Endothelial cell of umbilical vein (primary cell): Measurements from ENCODE around the gene ZNF425. TPM values are rescaled to one million over a fixed set of nuclear protein-coding genes. Genes with fewer than 3 reads are reported as not detected.

ENCODE experiments used
- BruUV-seq: library from RNA; stranded (reverse); fragments of 400-500 nt; replicated peaks from 2 replicates; lab custom pipeline; 2021; lab: Mats Ljungman, UMichigan
- CTCF ChIA-PET: fragments of 300-600, 350-600 bp; sonication (Branson Sonifier 250); formaldehyde crosslinking; loops from one replicate; lab custom pipeline; 2021; ENCODE audit warnings: antibody characterized with exemption, inconsistent platforms; lab: Charles Lee
- POLR2A ChIA-PET: fragments of 300-600, 350-600 bp; sonication (Branson Sonifier 250); formaldehyde crosslinking; loops from one replicate; lab custom pipeline; 2021; ENCODE audit warnings: antibody characterized with exemption, inconsistent platforms; lab: Charles Lee
- DNase-seq: peaks from one replicate; pipeline ENCODE4 v3.0.0-alpha.2; 2011; ENCODE audit warnings: low read depth, low spot score
- FAIRE-seq: peaks from 2 replicates; lab custom pipeline; 2011; peaks lifted over from hg19 to GRCh38; lab: Jason Lieb, UNC
- H2AFZ ChIP-seq: 2 replicates; pipeline ENCODE4 v1.6.0; 2012; ENCODE audit warnings: low read depth, low read length, control low read depth, inconsistent platforms
- H3K27ac ChIP-seq: 2 replicates; pipeline ENCODE4 v1.5.1; 2011; ENCODE audit warnings: low read depth, mild to moderate bottlenecking, control low read depth, low read length, moderate library complexity; ENCODE audit not compliant: insufficient read depth
- H3K27me3 ChIP-seq, 2 experiments: 2 replicates each; pipeline versions ENCODE4 v1.6.0 to v1.6.1; 2011; ENCODE audit warnings: low read length in 2 of 2, mixed read lengths in 1 of 2; ENCODE audit not compliant: control insufficient read depth in 2 of 2, insufficient read depth in 2 of 2
- H3K36me3 ChIP-seq, 2 experiments: 2 replicates in 1 of 2; 3 replicates in 1 of 2; pipeline ENCODE4 v1.5.1; 2011; ENCODE audit warnings: low read length in 2 of 2, mild to moderate bottlenecking in 1 of 2, moderate library complexity in 1 of 2; ENCODE audit not compliant: control insufficient read depth in 2 of 2, insufficient read depth in 2 of 2; ENCODE audit errors: extremely low read depth in 1 of 2
- H3K4me1 ChIP-seq: 3 replicates; pipeline ENCODE4 v1.5.1; 2011; ENCODE audit warnings: mild to moderate bottlenecking, low read length; ENCODE audit not compliant: control insufficient read depth, insufficient read depth; ENCODE audit errors: extremely low read depth
- H3K4me2 ChIP-seq: 2 replicates; pipeline ENCODE4 v1.6.1; 2011; ENCODE audit warnings: low read length, control low read depth, mixed read lengths; ENCODE audit not compliant: insufficient read depth
- H3K4me3 ChIP-seq, 3 experiments: fragments of 200-600 bp in 1 of 3; sonication (generic), shearing (Covaris generic) in 1 of 3; replicated peaks in 1 of 3; 2 replicates each; pipeline ENCODE4 v1.5.1; 2011 to 2016; ENCODE audit warnings: control low read depth in 3 of 3, low read length in 3 of 3, mild to moderate bottlenecking in 2 of 3, inconsistent platforms in 1 of 3, low read depth in 1 of 3, moderate library complexity in 1 of 3; ENCODE audit not compliant: insufficient read depth in 1 of 3
- H3K79me2 ChIP-seq: 2 replicates; pipeline ENCODE4 v1.6.0; 2012; ENCODE audit warnings: low read length, inconsistent platforms; ENCODE audit not compliant: control insufficient read depth, insufficient read depth
- H3K9ac ChIP-seq: replicated peaks from 2 replicates; pipeline ENCODE3; 2011; ENCODE audit warnings: low read length, control low read depth; ENCODE audit not compliant: insufficient read depth; ENCODE audit errors: extremely low read depth
- H3K9me1 ChIP-seq: replicated peaks from 3 replicates; pipeline ENCODE4 v1.6.0; 2011; ENCODE audit warnings: mild to moderate bottlenecking, low read length; ENCODE audit not compliant: control insufficient read depth, insufficient read depth; ENCODE audit errors: extremely low read depth
- H3K9me3 ChIP-seq: replicated peaks from 2 replicates; pipeline ENCODE4 v1.5.1; 2012; ENCODE audit warnings: low read length, inconsistent platforms; ENCODE audit not compliant: control insufficient read depth, insufficient read depth
- H4K20me1 ChIP-seq: replicated peaks from 2 replicates; pipeline ENCODE3; 2011; ENCODE audit warnings: mild to moderate bottlenecking, low read length; ENCODE audit not compliant: control insufficient read depth, insufficient read depth; ENCODE audit errors: extremely low read depth
- EZH2 ChIP-seq: IDR thresholded peaks from 2 replicates; pipeline ENCODE4 v1.6.1; 2012; ENCODE audit warnings: borderline replicate concordance, low read depth, mild to moderate bottlenecking, moderate library complexity, low read length, inconsistent platforms; ENCODE audit not compliant: severe bottlenecking
- FOS ChIP-seq: IDR thresholded peaks from 2 replicates; pipeline ENCODE4 v1.6.1; 2011; ENCODE audit warnings: mild to moderate bottlenecking, low read length, moderate library complexity, borderline replicate concordance; ENCODE audit not compliant: insufficient read depth
- GATA2 ChIP-seq: IDR thresholded peaks from 2 replicates; pipeline ENCODE4 v1.7.0; 2011; ENCODE audit warnings: low read depth, mild to moderate bottlenecking, moderate library complexity, mixed read lengths, low read length; ENCODE audit not compliant: insufficient read length, insufficient read depth
- JUN ChIP-seq: IDR thresholded peaks from 2 replicates; pipeline ENCODE4 v1.6.1; 2011; ENCODE audit warnings: borderline replicate concordance, low read depth; ENCODE audit not compliant: insufficient read length, insufficient read depth
- MAX ChIP-seq: IDR thresholded peaks from 2 replicates; pipeline ENCODE4 v1.6.1; 2011; ENCODE audit not compliant: insufficient read depth, insufficient read length
- MYC ChIP-seq: IDR thresholded peaks from one replicate; pipeline ENCODE4 v1.6.1; 2011; ENCODE audit warnings: mild to moderate bottlenecking, low read depth, low read length
- POLR2A ChIP-seq: IDR thresholded peaks from 2 replicates; pipeline ENCODE4 v1.6.1; 2012; ENCODE audit warnings: low read depth, mild to moderate bottlenecking, control low read depth, low read length
- POLR2AphosphoS5 ChIP-seq: IDR thresholded peaks from 2 replicates; pipeline ENCODE4 v1.6.1; 2012; ENCODE audit warnings: low read depth, mild to moderate bottlenecking, control low read depth, low read length, moderate library complexity; ENCODE audit not compliant: insufficient read depth
- dilution Hi-C: fragments of 300-500 bp; cut with MboI; formaldehyde crosslinking; loops from one replicate; pipeline ENCODE4 v1.15.0; 2019; ENCODE audit warnings: low sequenced_read_pairs; ENCODE audit not compliant: extremely low pct_ligation_motif_present
- intact Hi-C: fragments of 100-400 bp; cut with micrococcal nuclease; formaldehyde crosslinking; loops from one replicate; pipeline ENCODE4 v1.10.0; 2022
- polyA plus RNA-seq, 4 experiments: library from polyadenylated mRNA; depleted of rRNA in 3 of 4; stranded (reverse) in 3 of 4; unstranded in 1 of 4; fragments of >200 nt; gene quantifications; 2 replicates each; pipeline versions ENCODE4 v1.2.1 to v1.2.3, GENCODE V29; 2011 to 2012; ENCODE audit warnings: missing spikeins in 1 of 4
- small RNA-seq: library from RNA; depleted of rRNA; stranded (forward); fragments of <200 nt; gene quantifications from one replicate; pipeline ENCODE3, GENCODE V24; 2012; ENCODE audit warnings: low replicate concordance, low read depth; ENCODE audit not compliant: insufficient read depth, insufficient read length
- total RNA-seq: library from RNA; stranded (reverse); gene quantifications from 2 replicates; pipeline ENCODE4 v1.2.3, GENCODE V29; 2021
- TF ChIP-seq, protein P1 (sequence below), 2 donors: IDR thresholded peaks; 1 replicate in 1 of 2; 2 replicates in 1 of 2; pipeline ENCODE4 v1.5.1; 2011; ENCODE audit warnings: low read length in 2 of 2, mild to moderate bottlenecking in 2 of 2, moderate library complexity in 2 of 2, control low read depth in 1 of 2, inconsistent platforms in 1 of 2, low read depth in 1 of 2; ENCODE audit not compliant: insufficient read depth in 1 of 2; ENCODE audit errors: extremely low read depth in 1 of 2

ZNF425 gene
- total and polyA plus RNA-seq, 2 donors (not counting 3 experiments of a cell fraction or from before 2014, with no cell fraction given) = 0.68 to 0.93 TPM

GRCh38 chr7:149053384-149053783, 72.7 kb downstream of the ZNF425 start:
- Histone ChIP-seq H3K79me2 (no peaks in the 10 kb centered on the region), H3K27ac (no peak overlapping the region), H3K4me1 (peaks cover 7% of the 10 kb centered on the region), H3K4me3 (no peak overlapping the region), H3K4me2 (no peak overlapping the region), H3K27me3 (no peaks in the 10 kb centered on the region), H2AFZ (no peak overlapping the region), H3K36me3 (no peaks in the 10 kb centered on the region), H3K9ac (no peak overlapping the region), H3K9me1 (no peaks in the 10 kb centered on the region), H3K9me3 (no peaks in the 10 kb centered on the region), H4K20me1 (no peaks in the 10 kb centered on the region)
- DNase-seq (no peak), FAIRE-seq (no peak)
- intact Hi-C loops (no loop called here), dilution Hi-C loops (no loop called here)
- CTCF ChIA-PET = no interaction called here
- no TSS peak for BruUV-seq
- POLR2A ChIA-PET = no interaction called here
- no peak for TF ChIP-seq MAX
- TF ChIP-seq, protein P1, sequence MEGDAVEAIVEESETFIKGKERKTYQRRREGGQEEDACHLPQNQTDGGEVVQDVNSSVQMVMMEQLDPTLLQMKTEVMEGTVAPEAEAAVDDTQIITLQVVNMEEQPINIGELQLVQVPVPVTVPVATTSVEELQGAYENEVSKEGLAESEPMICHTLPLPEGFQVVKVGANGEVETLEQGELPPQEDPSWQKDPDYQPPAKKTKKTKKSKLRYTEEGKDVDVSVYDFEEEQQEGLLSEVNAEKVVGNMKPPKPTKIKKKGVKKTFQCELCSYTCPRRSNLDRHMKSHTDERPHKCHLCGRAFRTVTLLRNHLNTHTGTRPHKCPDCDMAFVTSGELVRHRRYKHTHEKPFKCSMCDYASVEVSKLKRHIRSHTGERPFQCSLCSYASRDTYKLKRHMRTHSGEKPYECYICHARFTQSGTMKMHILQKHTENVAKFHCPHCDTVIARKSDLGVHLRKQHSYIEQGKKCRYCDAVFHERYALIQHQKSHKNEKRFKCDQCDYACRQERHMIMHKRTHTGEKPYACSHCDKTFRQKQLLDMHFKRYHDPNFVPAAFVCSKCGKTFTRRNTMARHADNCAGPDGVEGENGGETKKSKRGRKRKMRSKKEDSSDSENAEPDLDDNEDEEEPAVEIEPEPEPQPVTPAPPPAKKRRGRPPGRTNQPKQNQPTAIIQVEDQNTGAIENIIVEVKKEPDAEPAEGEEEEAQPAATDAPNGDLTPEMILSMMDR (IDR thresholded peaks at IDR 0.05; ENCODE audit: extremely low read depth in 1 of 2, insufficient read depth in 1 of 2, low read depth in 1 of 2, low read length in 2 of 2) = no peak
- no peak for TF ChIP-seq MYC
- TF ChIP-seq GATA2 = no peak
- TF ChIP-seq FOS = no peak
- TF ChIP-seq EZH2 = no peak
- TF ChIP-seq POLR2A = no peak
- TF ChIP-seq JUN = no peak
- TF ChIP-seq POLR2AphosphoS5 = no peak

Small RNA genes lying within 50 kb of the gene (small RNA-seq; reads per million reads assigned to genes)
- not detected for gene COX6B1P1
- not detected for gene RN7SL521P

Other genes with a start within 250 kb of the ZNF425 start
- gene EZH2, start 242.0 kb downstream of the ZNF425 start, total RNA-seq = 29.5 and 33.4 TPM in 2 replicates
- 15.2 and 16.9 TPM in 2 replicates for gene EZH2, start 242.0 kb downstream of the ZNF425 start, polyA plus RNA-seq
- gene PDIA4, start 97.8 kb downstream of the ZNF425 start, total RNA-seq = 306 and 308 TPM in 2 replicates
- 179 and 217 TPM in 2 replicates for gene PDIA4, start 97.8 kb downstream of the ZNF425 start, polyA plus RNA-seq
- gene ZNF786, start 35.6 kb downstream of the ZNF425 start, total RNA-seq = 5.4 and 5.9 TPM in 2 replicates
- gene ZNF786, start 35.6 kb downstream of the ZNF425 start, polyA plus RNA-seq = 2.8 and 3.3 TPM in 2 replicates
- gene ZNF398, start 21.1 kb upstream of the ZNF425 start, total RNA-seq = 8.6 and 10.6 TPM in 2 replicates
- gene ZNF398, start 21.1 kb upstream of the ZNF425 start, polyA plus RNA-seq = 7.5 and 11.1 TPM in 2 replicates
- gene ZNF282, start 69.2 kb upstream of the ZNF425 start, total RNA-seq = 34.4 and 36.0 TPM in 2 replicates
- 20.0 and 33.2 TPM in 2 replicates for gene ZNF282, start 69.2 kb upstream of the ZNF425 start, polyA plus RNA-seq
- gene ZNF212, start 113.3 kb upstream of the ZNF425 start, total RNA-seq = 9.0 and 9.2 TPM in 2 replicates
- gene ZNF212, start 113.3 kb upstream of the ZNF425 start, polyA plus RNA-seq = 3.3 and 3.6 TPM in 2 replicates
- gene ZNF783, start 135.9 kb upstream of the ZNF425 start, total RNA-seq = 9.2 and 9.8 TPM in 2 replicates
- gene ZNF783, start 135.9 kb upstream of the ZNF425 start, polyA plus RNA-seq = 7.3 and 8.0 TPM in 2 replicates